Right lobe of liver (tissue), 4 donors: Measurements from ENCODE around the gene HDLBP.
A peak's percentile ranks its signal among the peaks of the same experiment; 100 is the strongest.

ENCODE experiments used
- CTCF ChIP-seq, 4 donors: fragments of 200-600 bp in 3 of 4; fragments of 450-650 bp in 1 of 4; IDR thresholded peaks; one replicate each; pipeline versions ENCODE4 v1.5.1 to v1.8.0; 2016 to 2022; ENCODE audit warnings: antibody characterized with exemption in 4 of 4, mild to moderate bottlenecking in 2 of 4
- POLR2A ChIP-seq: fragments of 450-650 bp; IDR thresholded peaks from one replicate; pipeline ENCODE4 v1.6.1; 2017; ENCODE audit warnings: antibody characterized with exemption, mild to moderate bottlenecking
- donor health status: DM: no; HTN: no; CAD: no.
- donor health status: DM: no; HTN: no; CAD: no.
- donor health status: DM: no; HTN: yes; CAD: no.

GRCh38 chr2:241218131-241219029 is 97.1 kb downstream of the HDLBP start:
- TF ChIP-seq CTCF (IDR thresholded peaks at IDR 0.05) (peak in 3 of 4 donors; percentile 18 to 41 (median 24)), POLR2A (no peak)
